ENCODE measurements around the gene PRPF40A. TPM values are rescaled to one million over a fixed set of nuclear protein-coding genes. Genes with fewer than 3 reads are reported as not detected.
A peak's percentile ranks its signal among the peaks of the same experiment; 100 is the strongest.

Gene PRPF40A
- total and polyA plus RNA-seq, 9 of the 15 experiments (the other 6 are each of a cell fraction or from before 2014, with no cell fraction given) = 168 to 304 (median 264) TPM

- TF ChIP-seq MAZ (CRISPR knock-in tag; conservative IDR thresholded peaks at IDR 0.05 in 1 of 2, IDR thresholded peaks at IDR 0.05 in 1 of 2) = peak; percentile 72 to 98; a peak in 3 of 4 replicates
- TF ChIP-seq KAT8 (IDR thresholded peaks at IDR 0.05; ENCODE audit: low read depth) = no peak
- peak; percentile 88 for TF ChIP-seq POLR2AphosphoS5 (IDR thresholded peaks at IDR 0.05; ENCODE audit: control insufficient read depth, insufficient read depth, low read depth, low read length)
- no peak for TF ChIP-seq CLOCK (CRISPR knock-in tag; IDR thresholded peaks at IDR 0.05; ENCODE audit: borderline replicate concordance)
- TF ChIP-seq FOSL1 (tag; conservative IDR thresholded peaks at IDR 0.05) = no peak
- no peak for TF ChIP-seq TCF3 (CRISPR knock-in tag; IDR thresholded peaks at IDR 0.05)
- TF ChIP-seq ZKSCAN1 (IDR thresholded peaks at IDR 0.05; ENCODE audit: low read depth, low read length) = no peak
- TF ChIP-seq TFE3 (CRISPR knock-in tag; IDR thresholded peaks at IDR 0.05) = no peak
- TF ChIP-seq TRIM25 (IDR thresholded peaks at IDR 0.05; ENCODE audit: borderline replicate concordance) = 0 out of 2 replicates have a peak, but pooled peaks have one; percentile 66
- no peak for TF ChIP-seq IRF2 (CRISPR knock-in tag; IDR thresholded peaks at IDR 0.05)
- TF ChIP-seq SMARCA4 (IDR thresholded peaks at IDR 0.05) = no peak
- TF ChIP-seq KDM4B (IDR thresholded peaks at IDR 0.05; ENCODE audit: borderline replicate concordance in 2 of 2, low read depth in 1 of 2) = peak in 1 of 2 experiments; percentile 91; a peak in 1 of 4 replicates
- no peak for TF ChIP-seq PRPF4 (IDR thresholded peaks at IDR 0.05; ENCODE audit: insufficient read depth, low read depth, low read length, poor library complexity, severe bottlenecking)
- 0 out of 2 replicates have a peak, but pooled peaks have one; percentile 77 for TF ChIP-seq TAF7 (tag; IDR thresholded peaks at IDR 0.05)
- no peak for TF ChIP-seq STAG1 (CRISPR knock-in tag; IDR thresholded peaks at IDR 0.05; ENCODE audit: borderline replicate concordance)
- no peak for TF ChIP-seq PRMT5 (CRISPR knock-in tag; IDR thresholded peaks at IDR 0.05)
- no peak for TF ChIP-seq FOXO4 (CRISPR knock-in tag; IDR thresholded peaks at IDR 0.05)
- no peak for TF ChIP-seq TRIM28 (IDR thresholded peaks at IDR 0.05)
- no peak for TF ChIP-seq NCOA1 (IDR thresholded peaks at IDR 0.05; ENCODE audit: low read depth)
- TF ChIP-seq TEAD1 (CRISPR knock-in tag; IDR thresholded peaks at IDR 0.05) = peak in 1 of 2 experiments; percentile 92; a peak in 2 of 4 replicates
These were observed at the start of gene PRPF40A (continued) for GRCh38 chr2:152717228-152718075.
